Smooth muscle cell (in vitro differentiated cells): ENCODE measurements around the gene RNF181. TPM values are rescaled to one million over a fixed set of nuclear protein-coding genes. Genes with fewer than 3 reads are reported as not detected.

Experiments
- DNase-seq: peaks from one replicate; lab custom pipeline; 2025; ENCODE audit not compliant: unreplicated experiment; lab: John Stamatoyannopoulos, UW
- H2AFZ ChIP-seq: fragments of 200-600 bp; sonication (generic); 2 replicates; pipeline ENCODE4 v1.6.0; 2016; ENCODE audit warnings: antibody characterized with exemption, low read depth, mild to moderate bottlenecking
- H3F3A ChIP-seq: fragments of 200-600 bp; sonication (generic); 2 replicates; pipeline ENCODE4 v1.6.0; 2017; ENCODE audit warnings: antibody characterized with exemption, low read depth
- H3K27ac ChIP-seq: fragments of 200-600 bp; sonication (generic); 2 replicates; pipeline ENCODE4 v1.5.1; 2016; ENCODE audit warnings: low read depth, mild to moderate bottlenecking
- H3K27me3 ChIP-seq: fragments of 200-600 bp; sonication (generic); 2 replicates; pipeline ENCODE4 v1.6.1; 2016; ENCODE audit warnings: low read depth, mild to moderate bottlenecking
- H3K36me3 ChIP-seq: fragments of 200-600 bp; sonication (generic); 2 replicates; pipeline ENCODE4 v1.5.1; 2016; ENCODE audit warnings: low read depth
- H3K4me1 ChIP-seq: fragments of 200-600 bp; sonication (generic); 2 replicates; pipeline ENCODE4 v1.5.1; 2016; ENCODE audit warnings: low read depth
- H3K4me2 ChIP-seq: fragments of 200-600 bp; sonication (generic); 2 replicates; pipeline ENCODE4 v1.6.0; 2016; ENCODE audit warnings: mild to moderate bottlenecking
- H3K4me3 ChIP-seq: fragments of 200-600 bp; sonication (generic); 2 replicates; pipeline ENCODE4 v1.5.1; 2016; ENCODE audit warnings: mild to moderate bottlenecking
- H3K79me2 ChIP-seq: fragments of 200-600 bp; sonication (generic); 2 replicates; pipeline ENCODE4 v1.6.0; 2016; ENCODE audit warnings: low read depth, mild to moderate bottlenecking
- H3K9ac ChIP-seq: fragments of 200-600 bp; sonication (generic); 2 replicates; pipeline ENCODE4 v1.6.0; 2016; ENCODE audit warnings: low read depth
- H3K9me3 ChIP-seq: fragments of 200-600 bp; sonication (generic); replicated peaks from 2 replicates; pipeline ENCODE4 v1.5.1; 2016; ENCODE audit warnings: low read depth
- H4K20me1 ChIP-seq: fragments of 200-600 bp; sonication (generic); 2 replicates; pipeline ENCODE4 v1.6.0; 2016; ENCODE audit warnings: low read depth
- WGBS: methylation state at CpG from one replicate; pipeline ENCODE4 v1.1.7; 2016; ENCODE audit warnings: low lambda C conversion rate; 5-methylcytosine and 5-hydroxymethylcytosine counted together
- polyA plus RNA-seq: library from polyadenylated mRNA; unstranded; fragments of >200 nt; fragmentation: Nextera tagmentation; extraction: Ambion mirVana; gene quantifications from 2 replicates; pipeline ENCODE4 v1.2.1, GENCODE V29; 2016
- total RNA-seq: library from RNA; depleted of rRNA; stranded (reverse); fragments of >200 nt; gene quantifications from 2 replicates; pipeline ENCODE4 v1.2.3, GENCODE V29; 2014
- TF ChIP-seq, protein P1 (sequence below): fragments of 200-600 bp; sonication (generic); IDR thresholded peaks from 2 replicates; pipeline ENCODE4 v1.5.1; 2017; ENCODE audit warnings: borderline replicate concordance, mild to moderate bottlenecking, antibody characterized with exemption; ENCODE audit not compliant: insufficient read depth, poor library complexity, severe bottlenecking

Gene RNF181
- total and polyA plus RNA-seq, 2 experiments from 2014 or later = 195 to 316 TPM

DNA sequence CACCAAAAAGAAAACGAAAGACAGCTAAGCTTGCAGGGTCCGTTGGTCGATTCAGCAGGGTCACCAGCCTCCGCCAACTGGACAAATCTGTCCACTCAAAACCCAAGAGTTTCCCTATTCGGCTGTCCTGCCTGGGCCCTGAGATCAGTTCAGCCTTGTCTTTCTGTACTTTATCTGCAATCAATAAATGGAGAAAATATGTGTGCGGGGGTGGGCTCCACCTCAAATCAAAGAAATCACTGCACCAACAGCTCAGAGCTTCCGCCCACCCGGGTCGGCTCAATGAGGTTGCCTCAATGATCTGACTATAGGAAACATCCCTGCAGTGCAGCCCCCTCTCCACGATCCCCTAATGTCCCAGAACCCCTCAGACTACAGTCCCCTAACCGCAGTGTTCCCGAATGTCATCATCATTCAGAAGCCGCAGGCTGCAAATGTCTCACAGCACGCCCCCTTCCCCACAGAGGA is 34.7 kb upstream of the RNF181 start:
- Histone ChIP-seq H3K4me1 (peaks cover 11% of the 10 kb centered on the region), H2AFZ (peak overlapping the region; percentile 97), H3K4me3 (peak overlapping the region; percentile 84), H3K27ac (peak overlapping the region; percentile 51), H3K36me3 (peaks cover 3% of the 10 kb centered on the region), H4K20me1 (peaks cover 10% of the 10 kb centered on the region), H3K79me2 (peaks cover 39% of the 10 kb centered on the region), H3K4me2 (peak overlapping the region; percentile 97), H3K9ac (peak overlapping the region; percentile 81), H3K27me3 (no peaks in the 10 kb centered on the region), H3K9me3 (no peaks in the 10 kb centered on the region), H3F3A (no peaks in the 10 kb centered on the region)
- TF ChIP-seq, protein P1, sequence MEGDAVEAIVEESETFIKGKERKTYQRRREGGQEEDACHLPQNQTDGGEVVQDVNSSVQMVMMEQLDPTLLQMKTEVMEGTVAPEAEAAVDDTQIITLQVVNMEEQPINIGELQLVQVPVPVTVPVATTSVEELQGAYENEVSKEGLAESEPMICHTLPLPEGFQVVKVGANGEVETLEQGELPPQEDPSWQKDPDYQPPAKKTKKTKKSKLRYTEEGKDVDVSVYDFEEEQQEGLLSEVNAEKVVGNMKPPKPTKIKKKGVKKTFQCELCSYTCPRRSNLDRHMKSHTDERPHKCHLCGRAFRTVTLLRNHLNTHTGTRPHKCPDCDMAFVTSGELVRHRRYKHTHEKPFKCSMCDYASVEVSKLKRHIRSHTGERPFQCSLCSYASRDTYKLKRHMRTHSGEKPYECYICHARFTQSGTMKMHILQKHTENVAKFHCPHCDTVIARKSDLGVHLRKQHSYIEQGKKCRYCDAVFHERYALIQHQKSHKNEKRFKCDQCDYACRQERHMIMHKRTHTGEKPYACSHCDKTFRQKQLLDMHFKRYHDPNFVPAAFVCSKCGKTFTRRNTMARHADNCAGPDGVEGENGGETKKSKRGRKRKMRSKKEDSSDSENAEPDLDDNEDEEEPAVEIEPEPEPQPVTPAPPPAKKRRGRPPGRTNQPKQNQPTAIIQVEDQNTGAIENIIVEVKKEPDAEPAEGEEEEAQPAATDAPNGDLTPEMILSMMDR = no peak
- WGBS = 6% methylated on average over 13 of the region's 14 CpGs
- DNase-seq = no peak

DNA sequence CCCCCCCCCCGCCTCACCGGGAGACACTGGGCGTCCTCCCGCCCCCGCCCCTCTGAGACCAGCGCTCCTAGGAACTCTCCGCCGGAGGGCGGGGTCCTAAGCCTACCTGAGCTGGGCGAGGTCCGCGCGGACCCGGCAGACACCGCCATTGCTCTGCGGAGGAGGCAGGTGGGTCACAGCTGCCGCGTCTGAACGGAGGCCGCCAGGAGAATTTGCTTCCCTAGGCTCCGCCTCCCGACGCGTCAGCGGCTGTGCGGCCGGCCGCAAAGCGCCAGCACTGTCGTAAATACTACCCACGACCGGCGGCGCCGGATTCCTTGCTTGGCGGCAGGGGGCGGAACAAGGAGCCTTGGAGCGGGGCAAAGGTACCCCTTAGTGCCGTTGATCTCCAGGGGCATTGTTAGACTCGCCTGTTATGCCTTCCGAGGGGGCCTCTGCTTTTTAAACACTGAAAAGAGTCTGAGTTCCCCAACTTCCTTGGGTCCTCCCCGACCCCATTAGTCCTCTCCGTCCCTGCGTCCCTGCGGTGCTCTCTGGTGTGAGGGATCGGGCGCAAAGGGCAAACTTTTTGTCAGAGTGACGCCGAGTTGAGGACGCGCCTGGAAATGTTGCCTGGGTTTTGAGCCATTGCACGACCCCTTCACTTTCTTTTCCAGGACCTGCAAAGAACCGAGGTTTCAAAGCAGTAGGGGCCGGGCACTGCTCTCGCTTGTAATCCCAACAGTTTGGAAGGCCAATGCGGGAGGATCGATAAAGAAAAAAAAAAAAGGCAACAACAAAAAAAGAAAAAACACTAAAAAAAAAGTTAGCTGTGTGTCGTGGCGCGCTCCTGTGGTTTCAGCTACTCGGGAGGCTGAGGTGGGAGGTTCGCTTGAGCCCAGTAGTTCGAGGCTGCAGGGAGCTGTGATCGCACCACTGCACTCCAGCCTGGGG is 34.0 kb upstream of the RNF181 start, which contains the start of gene GGCX:
Gene GGCX (minus strand): TSS at position 214 of the 933 bp plus-strand sequence. CDS start 65 bp downstream, at position 149.
- Histone ChIP-seq H4K20me1 (peaks cover 10% of the 10 kb centered on the region), H3K27me3 (no peaks in the 10 kb centered on the region), H3K9ac (peak within 1 kb of the TSS; percentile 81), H3K36me3 (peaks cover 3% of the 10 kb centered on the region), H2AFZ (peak within 1 kb of the TSS; percentile 97), H3K9me3 (no peaks in the 10 kb centered on the region), H3F3A (no peaks in the 10 kb centered on the region), H3K27ac (peak within 1 kb of the TSS; percentile 51), H3K4me3 (peak within 1 kb of the TSS; percentile 84), H3K4me1 (peaks cover 11% of the 10 kb centered on the region), H3K4me2 (peak within 1 kb of the TSS; percentile 97), H3K79me2 (peaks cover 39% of the 10 kb centered on the region)
- TF ChIP-seq, protein P1 = peak; percentile 2
- DNase-seq = peak; percentile 67
- 9% methylated on average over 59 of the region's 64 CpGs for WGBS

DNA sequence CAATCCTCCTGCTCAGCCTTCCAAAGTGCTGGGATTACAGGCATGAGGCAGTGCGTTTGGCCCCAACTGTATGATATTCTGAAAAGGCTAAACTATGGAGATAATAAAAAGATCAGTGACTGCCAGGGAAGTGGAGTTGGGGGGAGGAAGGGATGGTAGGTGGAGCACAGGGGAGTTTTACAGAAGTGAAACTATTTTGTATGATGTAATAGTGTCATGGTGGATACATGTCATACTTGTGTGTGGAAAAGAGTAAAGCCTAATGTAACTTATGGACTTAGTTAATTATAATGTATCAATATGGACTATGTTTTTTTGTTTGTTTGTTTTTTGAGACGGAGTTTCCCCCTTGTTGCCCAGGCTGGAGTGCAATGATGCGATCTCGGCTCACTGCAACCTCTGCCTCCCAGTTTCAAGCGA is 31.4 kb upstream of the RNF181 start:
- no peaks in the 10 kb centered on the region for H3K36me3 ChIP-seq

More for the DNA sequence above, 31.4 kb upstream of the RNF181 start:
- no peak overlapping the region for H3K9ac ChIP-seq
- H3K4me2 ChIP-seq = no peak overlapping the region
- no peak overlapping the region for H3K4me3 ChIP-seq
- no peaks in the 10 kb centered on the region for H3K9me3 ChIP-seq
- peaks cover under 1% of the 10 kb centered on the region for H4K20me1 ChIP-seq
- H3K79me2 ChIP-seq = peaks cover 21% of the 10 kb centered on the region
- TF ChIP-seq, protein P1 = no peak
- H3K27ac ChIP-seq = no peak overlapping the region
- peaks cover 11% of the 10 kb centered on the region for H3K4me1 ChIP-seq
- H3K27me3 ChIP-seq = no peaks in the 10 kb centered on the region
- 91% methylated on average over 5 of the region's 5 CpGs for WGBS
- no peak for DNase-seq
- H2AFZ ChIP-seq = no peak overlapping the region
- H3F3A ChIP-seq = no peaks in the 10 kb centered on the region
